ENCODE data around the gene POU2F2.

DNA sequence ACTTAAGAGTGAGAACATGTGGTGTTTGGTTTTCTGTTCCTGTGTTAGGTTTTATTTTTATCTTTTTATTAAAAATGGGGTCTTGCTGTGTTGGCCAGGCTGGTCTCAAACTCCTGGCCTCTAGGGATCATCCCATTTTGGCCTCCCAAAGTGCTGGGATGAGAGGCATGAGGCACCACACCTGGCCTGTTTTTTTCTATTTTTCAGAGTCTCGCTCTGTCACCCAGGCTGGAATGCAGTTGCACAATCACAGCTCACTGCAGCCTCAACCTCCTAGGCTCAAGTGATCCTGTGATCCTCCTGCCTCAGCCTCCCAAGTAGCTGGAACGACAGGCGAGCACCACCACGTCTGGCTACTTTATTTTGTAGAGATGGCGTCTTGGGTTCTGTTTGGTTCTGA, 48.7 kb downstream of the POU2F2 start:
- TF ChIP-seq, protein P1, sequence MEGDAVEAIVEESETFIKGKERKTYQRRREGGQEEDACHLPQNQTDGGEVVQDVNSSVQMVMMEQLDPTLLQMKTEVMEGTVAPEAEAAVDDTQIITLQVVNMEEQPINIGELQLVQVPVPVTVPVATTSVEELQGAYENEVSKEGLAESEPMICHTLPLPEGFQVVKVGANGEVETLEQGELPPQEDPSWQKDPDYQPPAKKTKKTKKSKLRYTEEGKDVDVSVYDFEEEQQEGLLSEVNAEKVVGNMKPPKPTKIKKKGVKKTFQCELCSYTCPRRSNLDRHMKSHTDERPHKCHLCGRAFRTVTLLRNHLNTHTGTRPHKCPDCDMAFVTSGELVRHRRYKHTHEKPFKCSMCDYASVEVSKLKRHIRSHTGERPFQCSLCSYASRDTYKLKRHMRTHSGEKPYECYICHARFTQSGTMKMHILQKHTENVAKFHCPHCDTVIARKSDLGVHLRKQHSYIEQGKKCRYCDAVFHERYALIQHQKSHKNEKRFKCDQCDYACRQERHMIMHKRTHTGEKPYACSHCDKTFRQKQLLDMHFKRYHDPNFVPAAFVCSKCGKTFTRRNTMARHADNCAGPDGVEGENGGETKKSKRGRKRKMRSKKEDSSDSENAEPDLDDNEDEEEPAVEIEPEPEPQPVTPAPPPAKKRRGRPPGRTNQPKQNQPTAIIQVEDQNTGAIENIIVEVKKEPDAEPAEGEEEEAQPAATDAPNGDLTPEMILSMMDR (IDR thresholded peaks at IDR 0.05), result no peak
- no peak for TF ChIP-seq POLR2A (IDR thresholded peaks at IDR 0.05)

All from uterus (tissue), 2 donors.